Hypothalamus (tissue), 51 donors: ENCODE data around the gene MRFAP1L1.

Source experiments
- DNase-seq, 51 donors: peaks; one replicate each; lab custom pipeline; 2025; lab: John Stamatoyannopoulos, UW

Gene MRFAP1L1

GRCh38 chr4:6718932-6719610 lies 9.4 kb upstream of the MRFAP1L1 start:
- no peak for DNase-seq

DNA sequence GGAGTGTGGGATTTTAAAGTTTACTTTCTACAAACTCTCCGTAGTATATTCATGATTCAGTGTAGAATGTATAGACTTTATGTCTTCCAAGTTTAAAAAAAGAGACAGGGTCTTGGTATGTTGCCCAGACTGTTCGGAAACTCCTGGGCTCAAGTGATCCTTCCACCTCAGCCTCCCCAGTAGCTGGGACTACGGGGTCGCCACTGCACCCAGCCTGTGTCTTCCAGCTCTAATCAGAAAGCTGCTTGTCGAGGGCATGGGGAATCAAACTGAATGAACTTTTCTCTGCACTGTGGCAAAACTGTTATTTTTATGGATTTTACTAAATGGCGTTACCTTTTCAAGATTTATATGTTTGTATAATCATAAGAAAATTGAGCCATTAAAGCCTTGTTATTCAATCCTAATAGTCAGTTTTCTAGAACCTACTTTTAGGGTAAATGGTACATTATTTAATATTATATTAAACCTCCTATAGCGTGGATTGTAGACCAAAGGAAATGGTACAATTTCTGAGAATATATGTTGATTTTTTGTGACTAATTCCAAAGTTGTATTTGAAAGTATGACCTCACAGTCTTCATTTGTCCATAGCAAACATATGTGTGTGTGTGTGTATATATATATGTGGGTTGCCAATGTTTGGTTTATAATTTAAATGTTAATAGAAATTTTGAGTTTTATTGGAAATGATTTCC lies 7.4 kb upstream of the MRFAP1L1 start:
- DNase-seq: no peak

DNA sequence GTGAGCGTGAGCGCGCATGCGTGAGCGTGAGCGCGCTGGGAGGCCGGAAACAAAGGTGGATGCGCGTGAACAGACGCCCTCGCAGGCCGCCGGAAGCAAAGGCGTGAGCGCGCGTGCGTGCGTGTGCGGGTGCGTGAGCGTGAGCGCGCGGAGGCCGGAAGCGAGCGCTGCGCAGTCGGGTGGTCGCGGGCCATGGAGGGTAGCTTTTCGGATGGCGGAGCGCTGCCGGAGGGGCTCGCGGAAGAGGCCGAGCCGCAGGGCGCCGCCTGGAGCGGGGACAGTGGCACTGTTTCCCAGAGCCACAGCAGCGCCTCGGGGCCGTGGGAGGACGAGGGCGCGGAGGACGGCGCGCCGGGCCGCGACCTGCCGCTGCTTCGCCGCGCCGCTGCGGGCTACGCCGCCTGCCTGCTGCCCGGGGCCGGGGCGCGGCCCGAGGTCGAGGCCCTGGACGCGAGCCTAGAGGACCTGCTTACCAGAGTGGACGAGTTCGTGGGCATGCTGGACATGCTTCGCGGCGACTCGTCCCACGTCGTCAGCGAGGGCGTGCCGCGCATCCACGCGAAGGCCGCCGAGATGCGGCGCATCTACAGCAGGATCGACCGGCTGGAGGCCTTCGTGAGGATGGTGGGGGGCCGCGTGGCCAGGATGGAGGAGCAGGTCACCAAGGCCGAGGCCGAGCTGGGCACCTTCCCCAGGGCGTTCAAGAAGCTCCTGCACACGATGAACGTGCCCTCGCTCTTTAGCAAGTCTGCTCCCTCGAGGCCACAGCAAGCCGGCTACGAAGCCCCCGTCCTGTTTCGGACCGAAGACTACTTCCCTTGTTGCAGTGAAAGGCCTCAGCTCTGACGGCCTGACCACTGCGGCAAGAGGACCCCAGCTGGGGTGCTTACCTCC lies 6.6 kb upstream of the MRFAP1L1 start, which contains the start of gene BLOC1S4:
TSS of gene BLOC1S4 (plus strand) at position 157 of the 894 bp plus-strand sequence. CDS start at position 193, 36 bp downstream.
- DNase-seq: peak; percentile 40 to 93 (median 76)

GRCh38 chr4:6715704-6716017 lies 6.0 kb upstream of the MRFAP1L1 start:
- DNase-seq: no peak

GRCh38 chr4:6714954-6715353 lies 5.3 kb upstream of the MRFAP1L1 start:
- no peak for DNase-seq

DNA sequence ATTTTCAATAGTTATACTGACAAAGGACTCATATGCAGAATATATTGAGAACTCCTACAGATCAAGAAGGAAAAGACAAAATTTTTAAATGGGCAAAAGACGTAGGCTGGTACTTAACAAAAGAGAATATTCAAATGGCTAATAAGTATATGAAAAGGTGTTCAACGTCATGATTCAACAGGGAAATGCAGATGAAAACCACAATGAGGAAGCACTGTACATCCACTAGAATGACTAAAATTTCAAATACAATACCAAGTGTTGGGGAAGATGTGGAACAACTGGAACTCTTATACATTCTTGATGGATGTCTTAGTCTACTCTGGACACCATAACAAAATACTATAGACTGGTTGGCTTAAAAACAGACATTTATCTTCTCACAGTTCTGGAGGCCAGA lies 1.3 kb upstream of the MRFAP1L1 start:
- DNase-seq: no peak

GRCh38 chr4:6710282-6710681 lies 617 bp upstream of the MRFAP1L1 start:
- no peak for DNase-seq

DNA sequence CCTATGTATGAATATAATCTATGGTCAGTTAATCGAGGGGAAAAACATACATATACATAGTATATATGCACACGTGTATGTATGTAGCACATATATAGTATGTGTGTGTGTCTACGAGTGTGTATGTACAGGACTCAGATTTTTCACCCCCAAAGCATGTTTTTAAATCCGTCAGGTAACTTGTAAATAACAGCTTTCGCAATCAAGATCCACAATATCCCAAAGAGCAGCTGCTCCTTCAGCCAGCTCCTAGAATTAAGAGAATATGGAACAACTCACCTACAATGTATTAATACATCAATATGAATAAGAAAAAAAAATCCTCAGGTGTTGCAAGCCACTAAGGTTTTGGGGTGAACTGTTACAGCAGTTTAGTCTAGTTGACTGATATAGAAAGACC lies 3.5 kb downstream of the MRFAP1L1 start:
- DNase-seq: no peak

GRCh38 chr4:6705646-6706045 lies 4.0 kb downstream of the MRFAP1L1 start:
- DNase-seq: no peak

- DNase-seq: no peak
These were observed 5.9 kb downstream of the MRFAP1L1 start for GRCh38 chr4:6703786-6704185.

GRCh38 chr4:6702761-6703160 lies 6.9 kb downstream of the MRFAP1L1 start:
- no peak for DNase-seq

DNA sequence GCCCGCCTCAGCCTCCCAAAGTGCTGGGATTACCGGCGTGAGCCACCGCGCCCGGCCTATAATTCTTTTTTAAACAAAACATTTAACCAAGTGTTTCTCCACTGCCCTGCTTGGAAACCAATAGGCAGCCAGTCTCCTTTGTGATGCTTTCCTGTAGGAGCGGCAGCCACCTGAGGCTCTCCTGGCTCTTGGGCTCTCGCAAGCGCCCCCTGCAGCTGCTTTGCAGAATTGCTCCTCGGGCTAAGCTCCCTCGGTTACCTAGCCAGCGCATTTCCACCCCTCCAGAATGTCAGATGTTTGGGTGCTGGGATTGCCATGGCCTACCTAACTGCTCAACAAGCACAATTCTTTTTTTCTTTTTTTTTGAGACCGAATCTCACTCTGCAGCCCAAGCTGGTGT lies 8.3 kb downstream of the MRFAP1L1 start:
- no peak for DNase-seq

DNA sequence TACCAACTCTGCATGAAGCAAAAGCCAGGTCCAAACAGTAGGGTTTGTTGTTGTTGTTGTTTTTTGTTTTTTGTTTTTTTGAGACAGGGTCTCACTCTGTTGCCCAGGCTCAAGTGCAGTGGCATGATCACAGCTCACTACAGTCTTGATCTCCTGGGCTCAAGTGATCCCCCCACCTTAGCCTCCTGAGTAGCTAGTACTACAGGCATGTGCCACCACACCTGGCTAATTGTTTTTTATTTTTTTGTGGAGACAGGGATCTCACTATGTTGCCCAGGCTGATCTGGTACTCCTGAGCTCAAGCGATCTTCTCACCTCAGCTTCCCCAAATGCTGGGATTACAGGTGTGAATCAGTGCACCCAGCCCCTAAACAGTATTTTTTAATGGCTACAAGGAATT lies 9.8 kb downstream of the MRFAP1L1 start:
- DNase-seq: no peak

DNA sequence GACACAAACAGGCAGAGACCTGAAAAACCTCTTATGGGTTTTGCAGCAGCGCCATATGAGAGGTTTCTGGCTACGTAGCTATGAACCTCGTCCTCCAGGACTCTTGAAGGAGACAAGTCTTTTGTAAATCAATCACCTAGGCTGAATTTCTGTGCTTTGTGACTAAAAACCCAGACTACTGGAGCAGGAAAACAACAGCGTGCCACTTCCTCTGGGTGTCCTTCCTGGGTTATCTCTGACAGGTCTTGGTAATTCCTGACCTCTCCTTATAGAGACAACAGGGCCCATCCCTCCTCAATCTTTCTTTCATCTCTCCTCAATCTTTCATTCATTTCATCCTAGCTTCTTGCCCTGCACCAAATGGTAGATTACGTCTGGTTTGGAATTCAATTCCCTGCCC lies 10.3 kb downstream of the MRFAP1L1 start:
- no peak for DNase-seq

DNA sequence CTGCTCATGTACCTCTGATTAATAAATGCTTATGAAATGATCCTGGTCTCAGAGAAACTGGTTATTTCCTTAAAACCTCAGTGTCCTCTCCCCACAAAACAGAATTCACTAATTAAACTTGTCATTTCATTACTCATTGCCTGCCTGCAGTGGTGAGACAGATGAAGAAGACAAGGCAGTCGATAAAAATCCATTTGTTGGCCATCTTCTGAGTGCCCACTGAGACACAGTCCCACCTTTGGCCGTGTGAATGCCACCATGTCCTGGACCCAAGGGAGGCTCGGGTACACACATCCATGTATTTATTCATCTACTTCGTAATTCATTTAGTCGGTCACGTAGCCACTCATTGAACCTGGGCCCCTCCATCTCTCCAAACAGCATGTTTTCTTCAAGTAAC lies 12.5 kb downstream of the MRFAP1L1 start:
- DNase-seq: no peak

GRCh38 chr4:6696611-6697010 lies 13.1 kb downstream of the MRFAP1L1 start:
- DNase-seq: no peak

DNA sequence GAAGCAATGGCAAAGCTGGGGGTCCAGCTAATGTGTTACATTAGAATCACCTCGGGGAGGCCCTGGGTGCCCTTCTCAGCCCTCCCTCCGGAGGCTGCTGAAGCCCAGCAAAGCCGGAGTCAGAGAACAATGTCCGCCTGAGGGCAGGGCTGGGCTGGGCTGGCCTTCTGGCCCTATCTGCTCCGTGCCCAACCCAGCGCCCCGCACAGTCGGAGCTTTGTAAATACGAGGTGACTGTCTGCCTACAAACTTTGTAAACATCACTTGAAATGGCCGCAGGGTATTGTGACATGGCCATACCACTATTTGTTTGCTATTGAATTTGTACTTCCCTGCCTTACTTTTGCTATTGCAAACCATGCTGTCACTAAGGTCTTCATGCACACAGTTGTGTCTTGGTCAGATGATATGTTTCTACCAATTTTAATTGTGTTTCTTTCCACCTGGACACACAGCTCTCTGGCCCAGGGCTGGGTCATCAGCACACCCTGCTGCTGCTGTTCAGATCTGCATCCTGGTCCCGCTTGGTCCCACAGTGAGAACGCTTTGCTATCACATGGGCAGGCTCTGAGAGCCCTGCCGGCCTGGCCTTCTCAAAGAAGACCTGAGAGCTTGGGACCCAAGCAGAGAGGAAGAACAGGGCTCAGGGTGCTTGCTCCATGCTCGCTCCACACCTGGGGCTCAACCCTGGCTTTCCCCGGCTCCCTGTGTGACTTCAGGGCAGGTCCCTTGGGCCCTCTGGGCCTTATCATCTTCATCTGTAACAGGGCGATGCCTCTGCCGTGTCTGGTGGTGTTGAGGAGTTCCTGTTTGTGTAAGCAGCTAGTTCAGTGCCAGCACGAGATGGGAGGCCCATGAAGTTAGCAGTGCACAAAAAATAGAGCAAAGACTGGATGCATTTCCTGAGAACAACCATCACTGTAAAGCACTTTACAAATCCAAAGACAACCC lies 13.7 kb downstream of the MRFAP1L1 start:
- DNase-seq: no peak

- no peak for DNase-seq
These were observed 15.3 kb downstream of the MRFAP1L1 start for GRCh38 chr4:6694177-6694901.
